Neural progenitor cell (in vitro differentiated cells): ENCODE results near the gene RUNX1.

ENCODE experiments used
- EZH2 ChIP-seq: fragments of 200-600 bp; sonication (generic); IDR thresholded peaks from 2 replicates; pipeline ENCODE4 v1.6.1; 2017; ENCODE audit warnings: antibody characterized with exemption, mild to moderate bottlenecking, moderate library complexity
- EZH2phosphoT487 ChIP-seq: fragments of 200-600 bp; sonication (generic); IDR thresholded peaks from 2 replicates; pipeline ENCODE4 v1.6.1; 2017; ENCODE audit warnings: antibody characterized with exemption
- TF ChIP-seq, protein P1 (sequence below): fragments of 200-600 bp; sonication (generic); IDR thresholded peaks from 2 replicates; pipeline ENCODE4 v1.5.1; 2017; ENCODE audit warnings: antibody characterized with exemption, mild to moderate bottlenecking

DNA sequence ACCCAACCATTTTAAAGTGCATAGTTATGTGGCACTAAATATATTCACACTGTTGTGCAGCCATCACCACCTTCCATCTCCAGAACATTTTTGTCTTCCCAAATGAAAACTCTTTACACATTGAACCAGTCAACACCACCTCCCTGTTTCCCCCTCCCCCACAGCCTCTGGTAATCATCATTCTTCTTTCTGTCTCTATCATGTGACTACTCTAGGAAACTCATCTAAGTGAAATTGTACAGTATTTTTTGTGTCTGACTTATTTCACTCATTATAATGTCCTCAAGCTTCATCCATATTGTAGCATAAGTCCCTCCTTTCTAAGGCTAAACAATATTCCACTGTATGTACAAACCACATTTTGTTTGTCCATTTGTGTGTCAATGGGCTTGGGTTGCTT is 128.0 kb downstream of the RUNX1 start:
- TF ChIP-seq, protein P1, sequence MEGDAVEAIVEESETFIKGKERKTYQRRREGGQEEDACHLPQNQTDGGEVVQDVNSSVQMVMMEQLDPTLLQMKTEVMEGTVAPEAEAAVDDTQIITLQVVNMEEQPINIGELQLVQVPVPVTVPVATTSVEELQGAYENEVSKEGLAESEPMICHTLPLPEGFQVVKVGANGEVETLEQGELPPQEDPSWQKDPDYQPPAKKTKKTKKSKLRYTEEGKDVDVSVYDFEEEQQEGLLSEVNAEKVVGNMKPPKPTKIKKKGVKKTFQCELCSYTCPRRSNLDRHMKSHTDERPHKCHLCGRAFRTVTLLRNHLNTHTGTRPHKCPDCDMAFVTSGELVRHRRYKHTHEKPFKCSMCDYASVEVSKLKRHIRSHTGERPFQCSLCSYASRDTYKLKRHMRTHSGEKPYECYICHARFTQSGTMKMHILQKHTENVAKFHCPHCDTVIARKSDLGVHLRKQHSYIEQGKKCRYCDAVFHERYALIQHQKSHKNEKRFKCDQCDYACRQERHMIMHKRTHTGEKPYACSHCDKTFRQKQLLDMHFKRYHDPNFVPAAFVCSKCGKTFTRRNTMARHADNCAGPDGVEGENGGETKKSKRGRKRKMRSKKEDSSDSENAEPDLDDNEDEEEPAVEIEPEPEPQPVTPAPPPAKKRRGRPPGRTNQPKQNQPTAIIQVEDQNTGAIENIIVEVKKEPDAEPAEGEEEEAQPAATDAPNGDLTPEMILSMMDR: no peak
- TF ChIP-seq EZH2phosphoT487 (no peak), EZH2 (no peak)
